CD14-positive monocyte (primary cell): ENCODE results near the gene COL4A2. TPM values are rescaled to one million over a fixed set of nuclear protein-coding genes. Genes with fewer than 3 reads are reported as not detected.

Source experiments
- DNase-seq, 3 donors: peaks; one replicate each; pipeline ENCODE4 v3.0.0-alpha.2; 2011 to 2022
- H2AFZ ChIP-seq: 2 replicates; pipeline ENCODE4 v1.6.0; 2012; ENCODE audit warnings: mild to moderate bottlenecking, low read depth, low read length, inconsistent platforms; ENCODE audit not compliant: insufficient read depth, poor library complexity, severe bottlenecking
- H3K27ac ChIP-seq, 2 donors: 1 replicate in 1 of 2; 2 replicates in 1 of 2; pipeline ENCODE4 v1.5.1; 2012 to 2013; ENCODE audit warnings: low read length in 2 of 2, control low read depth in 1 of 2, inconsistent platforms in 1 of 2, low read depth in 1 of 2, mild to moderate bottlenecking in 1 of 2
- H3K27me3 ChIP-seq, 2 donors: one replicate each; pipeline versions ENCODE4 v1.6.0 to v1.6.1; 2011 to 2013; ENCODE audit warnings: low read length in 2 of 2; ENCODE audit not compliant: control insufficient read depth in 2 of 2, insufficient read depth in 2 of 2
- H3K36me3 ChIP-seq, 2 donors: replicated peaks in 1 of 2; 1 replicate in 1 of 2; 2 replicates in 1 of 2; pipeline versions ENCODE4 v1.5.1 to v1.6.1; 2012 to 2013; ENCODE audit warnings: low read length in 2 of 2, control low read depth in 1 of 2, inconsistent platforms in 1 of 2, mild to moderate bottlenecking in 1 of 2; ENCODE audit not compliant: insufficient read depth in 2 of 2, control insufficient read depth in 1 of 2
- H3K4me1 ChIP-seq, 2 donors: 1 replicate in 1 of 2; 2 replicates in 1 of 2; pipeline versions ENCODE4 v1.5.1 to v1.6.1; 2012 to 2013; ENCODE audit warnings: low read length in 2 of 2, control low read depth in 1 of 2, inconsistent platforms in 1 of 2, mild to moderate bottlenecking in 1 of 2, moderate library complexity in 1 of 2; ENCODE audit not compliant: insufficient read depth in 2 of 2, control insufficient read depth in 1 of 2
- H3K4me2 ChIP-seq: replicated peaks from 2 replicates; pipeline ENCODE3; 2012; ENCODE audit warnings: low read length, moderate library complexity, mild to moderate bottlenecking; ENCODE audit not compliant: poor library complexity, severe bottlenecking; ENCODE audit errors: extremely low read depth
- H3K4me3 ChIP-seq, 3 experiments: fragments of 200-600 bp in 1 of 3; sonication (generic) in 1 of 3; replicated peaks in 1 of 3; 1 replicate in 2 of 3; 2 replicates in 1 of 3; pipeline ENCODE4 v1.5.1; 2011 to 2013; ENCODE audit warnings: low read length in 3 of 3, mild to moderate bottlenecking in 3 of 3, control low read depth in 2 of 3, low read depth in 2 of 3, inconsistent platforms in 1 of 3, moderate library complexity in 1 of 3
- H3K79me2 ChIP-seq: 2 replicates; pipeline ENCODE4 v1.6.0; 2012; ENCODE audit warnings: mild to moderate bottlenecking, control low read depth, inconsistent platforms, low read length, moderate library complexity; ENCODE audit not compliant: insufficient read depth
- H3K9ac ChIP-seq: 2 replicates; pipeline ENCODE4 v1.6.0; 2017; ENCODE audit warnings: low read length, mild to moderate bottlenecking; ENCODE audit not compliant: insufficient read depth, poor library complexity, severe bottlenecking
- H3K9me3 ChIP-seq, 2 donors: replicated peaks in 1 of 2; 1 replicate in 1 of 2; 2 replicates in 1 of 2; pipeline versions ENCODE4 v1.5.1 to v1.6.1; 2012 to 2013; ENCODE audit warnings: low read length in 2 of 2, control low read depth in 1 of 2; ENCODE audit not compliant: control insufficient read depth in 1 of 2, insufficient read depth in 1 of 2
- H4K20me1 ChIP-seq: 2 replicates; pipeline ENCODE4 v1.6.0; 2012; ENCODE audit warnings: mild to moderate bottlenecking, low read length, control low read depth, moderate library complexity; ENCODE audit not compliant: insufficient read depth
- H3K27ac Mint-ChIP-seq, 7 donors: one replicate each; pipeline ENCODE4 v1.8.0; 2020; ENCODE audit warnings: mild to moderate bottlenecking in 7 of 7, mixed read lengths in 7 of 7, moderate library complexity in 6 of 7, inconsistent platforms in 2 of 7
- H3K27me3 Mint-ChIP-seq, 3 donors: one replicate each; pipeline ENCODE4 v1.8.0; 2021 to 2022; ENCODE audit warnings: low read depth in 3 of 3, mild to moderate bottlenecking in 3 of 3, mixed read lengths in 3 of 3, moderate library complexity in 3 of 3, inconsistent platforms in 1 of 3
- H3K36me3 Mint-ChIP-seq, 2 donors: one replicate each; pipeline ENCODE4 v1.8.0; 2020; ENCODE audit warnings: mixed read lengths in 2 of 2, inconsistent platforms in 1 of 2, mild to moderate bottlenecking in 1 of 2
- H3K4me1 Mint-ChIP-seq: one replicate; pipeline ENCODE4 v1.8.0; 2020; ENCODE audit warnings: mild to moderate bottlenecking, mixed read lengths
- H3K4me3 Mint-ChIP-seq, 2 donors: one replicate each; pipeline ENCODE4 v1.8.0; 2020; ENCODE audit warnings: mild to moderate bottlenecking in 2 of 2, mixed read lengths in 2 of 2, moderate library complexity in 1 of 2
- H3K9me3 Mint-ChIP-seq, 7 donors: one replicate each; pipeline ENCODE4 v1.8.0; 2020 to 2022; ENCODE audit warnings: mixed read lengths in 7 of 7, mild to moderate bottlenecking in 6 of 7, moderate library complexity in 6 of 7, inconsistent platforms in 2 of 7
- CTCF ChIP-seq: fragments of 200-600 bp; IDR thresholded peaks from one replicate; pipeline ENCODE4 v1.8.0; 2022; ENCODE audit warnings: antibody characterized with exemption, mild to moderate bottlenecking
- WGBS: methylation state at CpG from one replicate; pipeline ENCODE4 v1.1.5; 2013; ENCODE audit warnings: missing lambda C conversion rate; ENCODE audit not compliant: insufficient coverage; 5-methylcytosine and 5-hydroxymethylcytosine counted together
- intact Hi-C, 2 donors: fragments of 100-400 bp; cut with micrococcal nuclease; formaldehyde crosslinking; loops; one replicate each; pipeline versions ENCODE4 v1.15.0 to v1.15.1; 2023
- polyA plus RNA-seq, 3 donors: library from polyadenylated mRNA; depleted of rRNA in 1 of 3; unstranded in 2 of 3; stranded (reverse) in 1 of 3; fragments of 300-500 nt in 2 of 3; fragments of >200 nt in 1 of 3; fragmentation: Illumina TruSeq in 2 of 3; gene quantifications; 1 replicate in 2 of 3; 2 replicates in 1 of 3; pipeline ENCODE4 v1.2.3, GENCODE V29; 2012 to 2021

The COL4A2 gene
- polyA plus RNA-seq, 3 donors, result not detected

- H3K27me3 Mint-ChIP-seq, result peaks cover 8 to 10% (median 9%) of the 10 kb centered on the region in 3 donors
- H3K4me1 Mint-ChIP-seq, result peaks cover 44% of the 10 kb centered on the region
- peaks cover 0 to 6% of the 10 kb centered on the region in 2 donors for H3K36me3 Mint-ChIP-seq
- Histone ChIP-seq H3K9ac (no peak overlapping the region), H2AFZ (no peak overlapping the region), H3K36me3 (no peaks in the 10 kb centered on the region), H3K9me3 (no peaks in the 10 kb centered on the region), H3K79me2 (no peaks in the 10 kb centered on the region), H3K27me3 (no peaks in the 10 kb centered on the region), H4K20me1 (no peaks in the 10 kb centered on the region), H3K4me1 (peaks cover 30 to 34% of the 10 kb centered on the region in 2 donors), H3K27ac (no peak overlapping the region), H3K4me2 (no peak overlapping the region), H3K4me3 (no peak overlapping the region)
- 84% methylated on average over 5 of the region's 8 CpGs for WGBS
- peak overlapping the region in 1 of 7 donors; percentile 18 for H3K27ac Mint-ChIP-seq
- no peaks in the 10 kb centered on the region for H3K9me3 Mint-ChIP-seq
- no peak for DNase-seq
- intact Hi-C loops, result no loop called here
- no peak for TF ChIP-seq CTCF
- H3K4me3 Mint-ChIP-seq, result no peak overlapping the region
Measured at GRCh38 chr13:110468986-110469495, 162.0 kb downstream of the COL4A2 start.

- Histone ChIP-seq H3K4me2 (no peak overlapping the region), H2AFZ (no peak overlapping the region), H3K4me3 (no peak overlapping the region), H3K36me3 (no peaks in the 10 kb centered on the region), H4K20me1 (no peaks in the 10 kb centered on the region), H3K9ac (no peak overlapping the region), H3K79me2 (no peaks in the 10 kb centered on the region), H3K9me3 (no peaks in the 10 kb centered on the region), H3K4me1 (peaks cover 25 to 29% of the 10 kb centered on the region in 2 donors), H3K27ac (no peak overlapping the region), H3K27me3 (no peaks in the 10 kb centered on the region)
- Mint-ChIP-seq H3K4me3 (no peak overlapping the region), H3K27ac (peak overlapping the region in 1 of 7 donors; percentile 19), H3K36me3 (peaks cover 0 to 6% of the 10 kb centered on the region in 2 donors), H3K27me3 (peaks cover 6 to 10% (median 9%) of the 10 kb centered on the region in 3 donors), H3K4me1 (peaks cover 39% of the 10 kb centered on the region), H3K9me3 (no peaks in the 10 kb centered on the region)
- WGBS, result 78% methylated on average over 3 of the region's 5 CpGs
- intact Hi-C loops, result no loop called here
- TF ChIP-seq CTCF, result no peak
- DNase-seq, result no peak
Measured at GRCh38 chr13:110469597-110469996, 162.5 kb downstream of the COL4A2 start.
